Stomach (tissue), 9 donors: ENCODE results near the gene MTFR2. TPM values are rescaled to one million over a fixed set of nuclear protein-coding genes. Genes with fewer than 3 reads are reported as not detected.

Experiments used
- DNase-seq, 2 donors: peaks; one replicate each; pipeline versions ENCODE4 v3.0.0 to v3.0.0-alpha.2; 2013 to 2019
- H3K27ac ChIP-seq, 5 donors: fragments of 200-600 bp in 4 of 5; sonication (generic) in 4 of 5; one replicate each; pipeline ENCODE4 v1.5.1; 2013 to 2019; ENCODE audit warnings: mild to moderate bottlenecking in 1 of 5, moderate library complexity in 1 of 5
- H3K27me3 ChIP-seq, 3 donors: fragments of 200-600 bp; sonication (generic); one replicate each; pipeline ENCODE4 v1.5.1; 2017 to 2019; ENCODE audit warnings: mixed run types in 1 of 3
- H3K36me3 ChIP-seq, 4 donors: fragments of 200-600 bp; sonication (generic); 1 replicate in 3 of 4; 2 replicates in 1 of 4; pipeline ENCODE4 v1.5.1; 2016 to 2019
- H3K4me1 ChIP-seq, 4 donors: fragments of 200-600 bp; sonication (generic); one replicate each; pipeline ENCODE4 v1.5.1; 2016 to 2019
- H3K4me3 ChIP-seq, 4 donors: fragments of 200-600 bp; sonication (generic) in 3 of 4; one replicate each; pipeline ENCODE4 v1.5.1; 2016 to 2019; ENCODE audit warnings: mild to moderate bottlenecking in 1 of 4
- H3K9me3 ChIP-seq, 4 donors: fragments of 200-600 bp; sonication (generic); one replicate each; pipeline ENCODE4 v1.5.1; 2016 to 2019
- EP300 ChIP-seq: sonication (generic); formaldehyde crosslinking; IDR thresholded peaks from one replicate; pipeline ENCODE4 v1.6.1; 2017; ENCODE audit warnings: antibody characterized with exemption
- POLR2A ChIP-seq, 4 donors: fragments of 450-650 bp; IDR thresholded peaks; one replicate each; pipeline ENCODE4 v1.6.1; 2016; ENCODE audit warnings: antibody characterized with exemption in 4 of 4, control low read depth in 2 of 4, mild to moderate bottlenecking in 1 of 4, moderate library complexity in 1 of 4
- POLR2AphosphoS5 ChIP-seq, 3 donors: sonication (generic); formaldehyde crosslinking; IDR thresholded peaks; one replicate each; pipeline ENCODE4 v1.6.1; 2016; ENCODE audit warnings: antibody characterized with exemption in 3 of 3
- whole genome bisulfite sequencing, 5 donors: extraction: QIAGEN DNeasy Blood & Tissue Kit in 3 of 5; methylation state at CpG; one replicate each; pipeline versions ENCODE4 v1.1.5 to v1.1.7; 2013 to 2018; 5-methylcytosine and 5-hydroxymethylcytosine counted together
- intact Hi-C: fragments of 100-400 bp; cut with DNase I; formaldehyde crosslinking; loops from one replicate; pipeline ENCODE4 v1.15.1; 2023; ENCODE audit warnings: low total_unique reads
- polyA plus RNA-seq, 3 donors: library from polyadenylated mRNA; stranded (reverse); fragments of 200-250 nt; gene quantifications; one replicate each; pipeline ENCODE4 v1.2.3, GENCODE V29; 2013
- total RNA-seq, 5 donors: library from RNA; depleted of rRNA; stranded (reverse); fragments of >200 nt; gene quantifications; one replicate each; pipeline versions ENCODE4 v1.1.0 to v1.2.3, GENCODE V29; 2014 to 2016
- TF ChIP-seq, protein P1 (sequence below), 7 experiments: fragments of 450-650 bp in 4 of 7; fragments of 200-600 bp in 3 of 7; sonication (generic) in 3 of 7; IDR thresholded peaks; one replicate each; pipeline ENCODE4 v1.5.1; 2016 to 2019; ENCODE audit warnings: antibody characterized with exemption in 7 of 7, control low read depth in 2 of 7, mild to moderate bottlenecking in 1 of 7
- donor health status: healthy with polysubstance abuse.
- donor health status: Bipolar disorder and iron deficiency.
- donor health status: healthy.

MTFR2 gene
- total and polyA plus RNA-seq, 8 donors: 1.8 to 4.0 (median 2.0) TPM; not detected in 3

DNA sequence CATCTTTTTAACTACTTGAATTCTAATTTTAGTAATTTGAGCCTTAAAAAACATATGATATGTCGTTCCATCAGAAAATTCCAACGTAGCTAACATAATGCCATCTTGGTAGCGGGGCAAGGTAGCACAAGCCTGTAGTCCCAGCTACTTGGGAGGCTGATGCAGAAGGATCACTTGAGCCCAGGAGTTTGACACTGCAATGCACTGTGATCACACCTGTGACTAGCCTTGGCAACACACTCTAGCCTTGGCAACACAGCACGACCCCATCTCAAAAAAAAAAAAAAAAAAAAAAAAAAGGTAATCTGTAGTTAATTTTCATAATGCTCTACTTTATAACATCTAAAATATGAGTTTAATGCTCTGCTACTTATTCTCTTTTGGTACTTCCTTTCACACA, 32.8 kb upstream of the MTFR2 start:
- no peaks in the 10 kb centered on the region for H3K27me3 ChIP-seq
- no peak for TF ChIP-seq POLR2AphosphoS5 (IDR thresholded peaks at IDR 0.05)
- TF ChIP-seq, protein P1, sequence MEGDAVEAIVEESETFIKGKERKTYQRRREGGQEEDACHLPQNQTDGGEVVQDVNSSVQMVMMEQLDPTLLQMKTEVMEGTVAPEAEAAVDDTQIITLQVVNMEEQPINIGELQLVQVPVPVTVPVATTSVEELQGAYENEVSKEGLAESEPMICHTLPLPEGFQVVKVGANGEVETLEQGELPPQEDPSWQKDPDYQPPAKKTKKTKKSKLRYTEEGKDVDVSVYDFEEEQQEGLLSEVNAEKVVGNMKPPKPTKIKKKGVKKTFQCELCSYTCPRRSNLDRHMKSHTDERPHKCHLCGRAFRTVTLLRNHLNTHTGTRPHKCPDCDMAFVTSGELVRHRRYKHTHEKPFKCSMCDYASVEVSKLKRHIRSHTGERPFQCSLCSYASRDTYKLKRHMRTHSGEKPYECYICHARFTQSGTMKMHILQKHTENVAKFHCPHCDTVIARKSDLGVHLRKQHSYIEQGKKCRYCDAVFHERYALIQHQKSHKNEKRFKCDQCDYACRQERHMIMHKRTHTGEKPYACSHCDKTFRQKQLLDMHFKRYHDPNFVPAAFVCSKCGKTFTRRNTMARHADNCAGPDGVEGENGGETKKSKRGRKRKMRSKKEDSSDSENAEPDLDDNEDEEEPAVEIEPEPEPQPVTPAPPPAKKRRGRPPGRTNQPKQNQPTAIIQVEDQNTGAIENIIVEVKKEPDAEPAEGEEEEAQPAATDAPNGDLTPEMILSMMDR (IDR thresholded peaks at IDR 0.05): no peak
- TF ChIP-seq EP300: no peak
- TF ChIP-seq POLR2A (IDR thresholded peaks at IDR 0.05): no peak
- DNase-seq: no peak
- 57 to 69% (median 64%) methylated on average over 4 of the region's 4 CpGs for WGBS, 5 donors
- peaks cover 76 to 94% (median 84%) of the 10 kb centered on the region in 4 donors for H3K4me1 ChIP-seq
- H3K9me3 ChIP-seq: no peaks in the 10 kb centered on the region
- intact Hi-C loops: no loop called here
- H3K36me3 ChIP-seq: peaks cover 6 to 34% (median 26%) of the 10 kb centered on the region in 4 donors
- no peak overlapping the region for H3K4me3 ChIP-seq
- H3K27ac ChIP-seq: no peak overlapping the region

DNA sequence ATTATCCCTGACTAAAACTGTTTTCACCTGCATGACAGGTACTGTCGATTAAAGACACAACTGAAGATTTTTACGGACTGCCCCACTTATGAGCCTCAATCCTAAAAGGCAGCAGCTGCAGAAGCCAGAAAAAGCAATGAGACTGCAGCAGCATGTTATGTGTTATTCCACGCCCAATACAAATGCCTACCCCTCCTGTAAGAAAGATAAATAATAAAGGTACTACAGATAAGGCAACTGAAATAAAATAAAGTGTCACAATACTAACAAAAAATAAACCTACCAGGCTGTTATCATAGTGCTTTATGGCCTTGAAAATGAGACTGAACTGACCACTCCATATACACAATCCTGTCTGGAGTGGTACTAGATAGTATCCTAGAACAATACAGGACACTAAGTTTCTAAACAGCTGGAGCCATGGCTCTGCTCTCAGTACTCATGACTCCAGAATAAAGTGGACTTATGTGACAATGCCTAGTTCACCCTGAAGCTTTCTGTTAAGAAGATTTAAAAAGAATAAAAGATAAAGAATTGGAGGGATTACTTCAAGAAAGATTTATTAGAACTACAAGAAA, 30.0 kb upstream of the MTFR2 start:
- WGBS, 5 donors: 49 to 68% (median 57%) methylated on average over 3 of the region's 3 CpGs
- TF ChIP-seq EP300 (no peak), POLR2A (IDR thresholded peaks at IDR 0.05) (no peak), POLR2AphosphoS5 (IDR thresholded peaks at IDR 0.05) (no peak)
- TF ChIP-seq, protein P1 (IDR thresholded peaks at IDR 0.05): no peak
- H3K4me1 ChIP-seq: peaks cover 49 to 79% (median 62%) of the 10 kb centered on the region in 4 donors

DNA sequence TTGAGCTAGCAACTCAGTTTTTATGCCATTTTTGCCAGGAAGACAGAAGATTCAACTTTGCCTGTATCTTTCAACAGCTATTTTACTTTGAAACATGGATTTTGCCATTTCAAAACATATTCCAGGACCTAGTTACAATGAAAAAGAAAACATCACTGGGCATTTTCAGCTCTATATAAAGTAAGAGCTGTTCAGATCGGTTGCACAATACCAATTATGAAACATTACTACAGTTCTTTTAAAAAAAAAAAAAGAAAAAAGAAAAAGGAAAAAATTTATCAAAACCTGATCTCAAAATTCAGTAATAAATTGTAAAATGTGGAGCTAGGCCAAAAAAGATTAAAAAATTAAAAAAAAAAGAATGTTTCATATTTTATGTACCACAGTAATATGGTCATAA, 24.0 kb upstream of the MTFR2 start:
- WGBS, 5 donors: 83 to 89% (median 87%) methylated on average over 1 of the region's 1 CpG
- Histone ChIP-seq H3K27ac (no peak overlapping the region), H3K4me1 (peaks cover 0 to 40% (median 6%) of the 10 kb centered on the region in 4 donors), H3K36me3 (peaks cover 43 to 95% (median 90%) of the 10 kb centered on the region in 4 donors), H3K4me3 (no peak overlapping the region), H3K27me3 (no peaks in the 10 kb centered on the region), H3K9me3 (no peaks in the 10 kb centered on the region)
- no peak for DNase-seq
- intact Hi-C loops: no loop called here
- TF ChIP-seq POLR2A (IDR thresholded peaks at IDR 0.05) (no peak), POLR2AphosphoS5 (IDR thresholded peaks at IDR 0.05) (no peak), EP300 (no peak)
- TF ChIP-seq, protein P1 (IDR thresholded peaks at IDR 0.05): no peak

More for the DNA sequence above, 30.0 kb upstream of the MTFR2 start:
- no peak for DNase-seq
- Histone ChIP-seq H3K27ac (no peak overlapping the region), H3K36me3 (peaks cover 17 to 58% (median 47%) of the 10 kb centered on the region in 4 donors), H3K9me3 (no peaks in the 10 kb centered on the region), H3K4me3 (no peak overlapping the region), H3K27me3 (no peaks in the 10 kb centered on the region)
- intact Hi-C loops: no loop called here

DNA sequence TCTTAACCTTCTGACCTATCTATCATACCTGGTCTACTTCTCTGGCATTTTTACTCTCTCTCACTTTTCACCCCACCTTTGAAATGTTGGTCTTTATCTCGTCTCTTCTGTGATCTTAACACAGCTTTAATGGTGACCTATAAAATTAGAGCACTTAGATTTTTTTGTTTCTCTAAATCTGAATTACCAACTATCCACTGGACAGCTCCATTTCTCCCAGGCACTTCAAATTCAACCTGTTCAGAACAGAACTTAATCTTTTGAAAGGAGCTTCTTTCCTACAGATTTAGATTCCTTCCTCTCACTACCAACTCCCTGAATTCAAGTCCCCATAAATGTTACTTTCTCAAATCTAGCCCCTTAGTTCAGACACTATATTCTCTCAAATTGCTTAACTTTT, 15.0 kb upstream of the MTFR2 start:
- intact Hi-C loops: no loop called here

More for the DNA sequence above, 15.0 kb upstream of the MTFR2 start:
- H3K36me3 ChIP-seq: peaks cover 36 to 100% (median 99%) of the 10 kb centered on the region in 4 donors
- TF ChIP-seq, protein P1 (IDR thresholded peaks at IDR 0.05): no peak
- no peak for TF ChIP-seq POLR2A (IDR thresholded peaks at IDR 0.05)
- no peak for TF ChIP-seq EP300
- no peak for TF ChIP-seq POLR2AphosphoS5 (IDR thresholded peaks at IDR 0.05)
- no peaks in the 10 kb centered on the region for H3K27me3 ChIP-seq
- H3K4me1 ChIP-seq: peaks cover 0 to 11% (median 2%) of the 10 kb centered on the region in 4 donors
- DNase-seq: no peak
- H3K9me3 ChIP-seq: no peaks in the 10 kb centered on the region
- no peak overlapping the region for H3K27ac ChIP-seq
- 84 to 92% (median 91%) methylated on average over 1 of the region's 1 CpG for WGBS, 5 donors
- no peak overlapping the region for H3K4me3 ChIP-seq
